Fibroblast of lung (primary cell): ENCODE measurements around the gene RPS27A. TPM values are rescaled to one million over a fixed set of nuclear protein-coding genes. Genes with fewer than 3 reads are reported as not detected.
"Not testable (repeated sequence)": the region's sequence is repeated elsewhere in the genome, so short reads cannot be mapped to it uniquely, and the experiment has no call there.

Source experiments
- DNase-seq, 2 donors: peaks; one replicate each; pipeline versions ENCODE4 v3.0.0 to v3.0.0-alpha.2; 2010; ENCODE audit warnings: low read depth in 2 of 2
- H2AFZ ChIP-seq: 2 replicates; pipeline ENCODE4 v1.5.1; 2012; ENCODE audit warnings: low read length, control low read depth, inconsistent platforms
- H3K27ac ChIP-seq: 2 replicates; pipeline ENCODE4 v1.5.1; 2011; ENCODE audit warnings: low read length, control low read depth; ENCODE audit not compliant: insufficient read depth
- H3K27me3 ChIP-seq: 2 replicates; pipeline ENCODE4 v1.5.1; 2011; ENCODE audit warnings: mild to moderate bottlenecking, low read length; ENCODE audit not compliant: control insufficient read depth, insufficient read depth
- H3K36me3 ChIP-seq: 2 replicates; pipeline ENCODE4 v1.5.1; 2011; ENCODE audit warnings: low read length; ENCODE audit not compliant: control insufficient read depth, insufficient read depth
- H3K4me1 ChIP-seq: 2 replicates; pipeline ENCODE4 v1.5.1; 2011; ENCODE audit warnings: low read length; ENCODE audit not compliant: control insufficient read depth, insufficient read depth; ENCODE audit errors: extremely low read depth
- H3K4me2 ChIP-seq: 2 replicates; pipeline ENCODE4 v1.5.1; 2011; ENCODE audit warnings: low read length, control low read depth; ENCODE audit not compliant: insufficient read depth; ENCODE audit errors: extremely low read depth
- H3K4me3 ChIP-seq, 4 experiments: fragments of 200-600 bp in 1 of 4; sonication (generic) in 1 of 4; replicated peaks in 1 of 4; 2 replicates each; pipeline ENCODE4 v1.5.1; 2011 to 2016; ENCODE audit warnings: low read length in 4 of 4, low read depth in 3 of 4, mild to moderate bottlenecking in 3 of 4, control low read depth in 2 of 4, inconsistent platforms in 1 of 4, mixed read lengths in 1 of 4; ENCODE audit not compliant: insufficient read depth in 1 of 4; ENCODE audit errors: control extremely low read depth in 1 of 4
- H3K79me2 ChIP-seq: 2 replicates; pipeline ENCODE4 v1.5.1; 2012; ENCODE audit warnings: mild to moderate bottlenecking, low read length, inconsistent platforms; ENCODE audit not compliant: control insufficient read depth, insufficient read depth
- H3K9ac ChIP-seq: 2 replicates; pipeline ENCODE4 v1.5.1; 2011; ENCODE audit warnings: mild to moderate bottlenecking, low read length, control low read depth; ENCODE audit not compliant: insufficient read depth
- H3K9me3 ChIP-seq: 2 replicates; pipeline ENCODE4 v1.5.1; 2012; ENCODE audit warnings: low read depth, low read length; ENCODE audit not compliant: control insufficient read depth, insufficient read depth
- H4K20me1 ChIP-seq: 2 replicates; pipeline ENCODE4 v1.5.1; 2011; ENCODE audit warnings: low read length; ENCODE audit not compliant: control insufficient read depth, insufficient read depth; ENCODE audit errors: extremely low read depth
- EZH2 ChIP-seq: IDR thresholded peaks from 2 replicates; pipeline ENCODE4 v1.5.1; 2012; ENCODE audit warnings: low read length, control low read depth, mild to moderate bottlenecking; ENCODE audit errors: missing control alignments
- polyA minus RNA-seq: library from RNA; depleted of rRNA, polyadenylated mRNA; stranded (reverse); fragments of >200 nt; gene quantifications from 2 replicates; pipeline ENCODE4 v1.2.3, GENCODE V29; 2011; ENCODE audit warnings: low replicate concordance
- polyA plus RNA-seq, 2 donors: library from polyadenylated mRNA; depleted of rRNA in 1 of 2; stranded (reverse) in 1 of 2; unstranded in 1 of 2; fragments of >200 nt; gene quantifications; 2 replicates each; pipeline ENCODE4 v1.2.1, GENCODE V29; 2011 to 2012; ENCODE audit warnings: missing spikeins in 1 of 2
- total RNA-seq: library from RNA; depleted of rRNA; stranded (reverse); fragments of >200 nt; gene quantifications from 2 replicates; pipeline ENCODE4 v1.2.1, GENCODE V29; 2014
- TF ChIP-seq, protein P1 (sequence below), 2 donors: IDR thresholded peaks in 1 of 2; conservative IDR thresholded peaks in 1 of 2; 1 replicate in 1 of 2; 2 replicates in 1 of 2; pipeline ENCODE4 v1.5.1; 2011 to 2012; ENCODE audit warnings: low read length in 2 of 2, control low read depth in 1 of 2, inconsistent platforms in 1 of 2, low read depth in 1 of 2, mild to moderate bottlenecking in 1 of 2

RPS27A gene
- total RNA-seq (679 and 797 TPM in 2 replicates), polyA plus RNA-seq (1,824 and 2,117 TPM in 2 replicates), polyA minus RNA-seq (27.7 and 29.7 TPM in 2 replicates)
- polyA plus RNA-seq (2012), result 1,557 and 2,041 TPM in 2 replicates

DNA sequence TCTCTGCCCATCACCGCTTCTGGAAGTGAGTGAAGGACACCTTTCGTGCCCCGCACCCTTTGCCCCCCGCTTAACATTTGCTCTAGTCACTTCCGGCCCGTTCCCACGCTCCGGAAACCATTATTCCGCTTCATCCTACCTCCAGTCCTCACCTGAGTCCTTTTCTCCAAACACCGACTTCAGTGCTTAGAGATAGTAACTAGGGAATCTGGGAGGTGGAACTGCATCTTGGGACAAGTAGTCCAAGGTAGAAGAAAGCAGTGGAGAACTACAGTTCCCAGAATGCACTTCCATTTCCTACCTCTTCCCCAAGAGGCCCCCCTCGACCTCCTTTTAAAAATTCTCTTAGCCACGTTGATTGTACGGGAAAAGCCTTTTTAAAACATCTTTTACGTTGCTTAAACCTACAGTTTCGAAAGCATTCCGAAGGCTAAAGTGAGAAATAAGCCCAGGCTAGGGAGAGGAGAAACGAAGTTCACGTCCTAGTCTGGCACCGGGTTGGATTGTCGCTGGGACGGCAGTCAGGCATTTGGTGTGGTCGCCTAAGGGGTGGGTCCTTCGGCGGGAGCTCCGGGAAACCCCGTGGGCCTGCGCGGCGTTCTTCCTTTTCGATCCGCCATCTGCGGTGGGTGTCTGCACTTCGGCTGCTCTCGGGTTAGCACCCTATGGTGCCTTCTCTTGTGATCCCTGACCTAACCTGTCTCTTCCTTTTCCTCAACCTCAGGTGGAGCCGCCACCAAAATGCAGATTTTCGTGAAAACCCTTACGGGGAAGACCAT is at the start of gene RPS27A, which contains the start of gene CLHC1:
Gene RPS27A, plus strand, starts transcription at position 605 of the 779 bp plus-strand sequence. Its CDS starts 137 bp downstream, at position 742.
Gene CLHC1, minus strand, starts transcription at position 210 of the 779 bp plus-strand sequence. CDS start 9,882 bp downstream, outside the sequence.
- DNase-seq, result peak; percentile 99
- H3K27ac ChIP-seq, result peak within 1 kb of the TSS; percentile 99
- peaks cover 37% of the 10 kb centered on the region for H3K79me2 ChIP-seq
- peak within 1 kb of the TSS; percentile 93 for H3K9ac ChIP-seq
- no peaks in the 10 kb centered on the region for H4K20me1 ChIP-seq
- H3K4me3 ChIP-seq, result peak within 1 kb of the TSS; percentile 95 to 99 (median 98)
- no peak for TF ChIP-seq EZH2
- TF ChIP-seq, protein P1, sequence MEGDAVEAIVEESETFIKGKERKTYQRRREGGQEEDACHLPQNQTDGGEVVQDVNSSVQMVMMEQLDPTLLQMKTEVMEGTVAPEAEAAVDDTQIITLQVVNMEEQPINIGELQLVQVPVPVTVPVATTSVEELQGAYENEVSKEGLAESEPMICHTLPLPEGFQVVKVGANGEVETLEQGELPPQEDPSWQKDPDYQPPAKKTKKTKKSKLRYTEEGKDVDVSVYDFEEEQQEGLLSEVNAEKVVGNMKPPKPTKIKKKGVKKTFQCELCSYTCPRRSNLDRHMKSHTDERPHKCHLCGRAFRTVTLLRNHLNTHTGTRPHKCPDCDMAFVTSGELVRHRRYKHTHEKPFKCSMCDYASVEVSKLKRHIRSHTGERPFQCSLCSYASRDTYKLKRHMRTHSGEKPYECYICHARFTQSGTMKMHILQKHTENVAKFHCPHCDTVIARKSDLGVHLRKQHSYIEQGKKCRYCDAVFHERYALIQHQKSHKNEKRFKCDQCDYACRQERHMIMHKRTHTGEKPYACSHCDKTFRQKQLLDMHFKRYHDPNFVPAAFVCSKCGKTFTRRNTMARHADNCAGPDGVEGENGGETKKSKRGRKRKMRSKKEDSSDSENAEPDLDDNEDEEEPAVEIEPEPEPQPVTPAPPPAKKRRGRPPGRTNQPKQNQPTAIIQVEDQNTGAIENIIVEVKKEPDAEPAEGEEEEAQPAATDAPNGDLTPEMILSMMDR (conservative IDR thresholded peaks at IDR 0.05 in 1 of 2, IDR thresholded peaks at IDR 0.05 in 1 of 2; ENCODE audit: low read depth in 1 of 2, low read length in 2 of 2), result no peak
- peaks cover 5% of the 10 kb centered on the region for H3K36me3 ChIP-seq
- no peaks in the 10 kb centered on the region for H3K27me3 ChIP-seq
- H3K4me2 ChIP-seq, result peak within 1 kb of the TSS; percentile 94
- peak within 1 kb of the TSS; percentile 98 for H2AFZ ChIP-seq
- no peaks in the 10 kb centered on the region for H3K9me3 ChIP-seq
- peaks cover 5% of the 10 kb centered on the region for H3K4me1 ChIP-seq

DNA sequence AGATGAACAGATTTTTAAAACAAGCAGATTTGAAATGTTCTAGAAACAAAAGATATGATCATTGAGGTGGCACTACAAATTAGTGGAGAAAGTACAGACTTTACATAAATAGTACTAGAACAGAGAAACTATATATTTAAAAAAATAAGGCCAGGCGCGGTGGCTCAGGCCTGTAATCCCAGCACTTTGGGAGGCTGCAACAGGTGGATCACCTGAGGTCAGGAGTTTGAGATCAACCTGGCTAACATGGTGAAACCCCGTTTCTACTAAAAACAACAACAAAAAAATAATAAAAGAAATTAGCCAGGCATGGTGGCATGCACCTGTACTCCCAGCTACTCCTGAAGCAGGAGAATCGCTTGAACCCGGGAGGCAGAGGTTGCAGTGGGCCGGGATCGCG is 45.7 kb upstream of the RPS27A start:
- not testable (repeated sequence) for H2AFZ ChIP-seq, H4K20me1 ChIP-seq, H3K4me3 ChIP-seq, DNase-seq, H3K27me3 ChIP-seq, H3K27ac ChIP-seq, H3K4me2 ChIP-seq, H3K9ac ChIP-seq, H3K36me3 ChIP-seq, H3K4me1 ChIP-seq, H3K9me3 ChIP-seq, H3K79me2 ChIP-seq

DNA sequence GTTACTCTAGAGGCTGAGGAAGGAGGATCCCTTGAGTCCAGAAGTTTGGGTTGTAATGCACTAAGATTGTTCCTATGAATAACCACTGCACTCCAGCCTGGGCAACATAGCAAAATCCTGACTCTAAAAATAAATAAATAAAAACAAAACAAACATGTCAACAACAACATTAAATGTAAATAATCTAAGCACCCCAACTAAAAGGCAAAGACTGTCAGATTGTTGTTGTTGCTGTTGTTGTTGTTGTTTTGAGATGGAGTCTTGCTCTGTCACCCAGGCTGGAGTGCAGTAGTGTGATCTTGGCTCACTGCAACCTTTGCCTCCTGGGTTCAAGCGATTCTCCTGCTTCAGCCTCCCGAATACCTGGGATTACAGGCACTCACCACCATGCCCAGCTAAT is 40.6 kb upstream of the RPS27A start:
- H2AFZ ChIP-seq, H3K4me1 ChIP-seq, H3K9me3 ChIP-seq, H3K79me2 ChIP-seq, H4K20me1 ChIP-seq, H3K4me3 ChIP-seq, H3K36me3 ChIP-seq, DNase-seq, H3K9ac ChIP-seq, H3K27ac ChIP-seq, H3K27me3 ChIP-seq, H3K4me2 ChIP-seq: not testable (repeated sequence)

DNA sequence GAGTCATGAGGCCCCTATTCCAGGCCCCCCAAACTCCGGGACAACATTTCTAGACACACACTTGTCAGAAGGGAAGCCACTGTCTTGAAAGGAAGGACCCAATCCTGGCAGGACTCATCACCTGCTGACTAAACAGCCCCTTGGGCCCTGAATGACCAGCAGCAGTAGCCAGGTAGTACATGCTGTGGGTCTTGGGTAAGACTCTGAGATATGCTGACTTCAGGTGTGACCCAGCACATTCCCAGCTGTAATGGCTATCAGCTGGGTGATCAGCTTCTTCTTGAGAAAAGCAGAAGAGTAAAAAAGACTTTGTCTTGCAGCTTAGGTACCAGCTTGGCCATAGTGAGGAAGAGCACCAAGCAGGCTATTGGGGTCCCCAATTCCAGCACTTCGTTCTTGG is 36.0 kb upstream of the RPS27A start:
- TF ChIP-seq, protein P1 (conservative IDR thresholded peaks at IDR 0.05 in 1 of 2, IDR thresholded peaks at IDR 0.05 in 1 of 2; ENCODE audit: low read depth in 1 of 2, low read length in 2 of 2), result no peak
- TF ChIP-seq EZH2, result no peak
- Histone ChIP-seq H2AFZ (no peak overlapping the region), H4K20me1 (no peaks in the 10 kb centered on the region), H3K27ac (no peak overlapping the region), H3K36me3 (no peaks in the 10 kb centered on the region), H3K9me3 (no peaks in the 10 kb centered on the region), H3K79me2 (no peaks in the 10 kb centered on the region), H3K9ac (no peak overlapping the region), H3K4me3 (no peak overlapping the region), H3K4me2 (no peak overlapping the region), H3K4me1 (no peaks in the 10 kb centered on the region), H3K27me3 (no peaks in the 10 kb centered on the region)
- DNase-seq, result no peak
